Measurements from ENCODE around the gene SCG2.
A peak's percentile ranks its signal among the peaks of the same experiment; 100 is the strongest.

The SCG2 gene

GRCh38 chr2:223612501-223612900, 10.3 kb upstream of the SCG2 start:
- no peak for DNase-seq (ENCODE audit: low read depth)
- H3K4me3 ChIP-seq (ENCODE audit: low read length), result peak overlapping the region; percentile 52
- no peak for TF ChIP-seq CTCF (conservative IDR thresholded peaks at IDR 0.05; ENCODE audit: low read length)

- TF ChIP-seq CTCF (conservative IDR thresholded peaks at IDR 0.05; ENCODE audit: low read length), result no peak
- no peak for DNase-seq (ENCODE audit: low read depth)
- H3K4me3 ChIP-seq (ENCODE audit: low read length), result no peak overlapping the region
Measured at GRCh38 chr2:223611061-223611460, 8.9 kb upstream of the SCG2 start.

- DNase-seq (ENCODE audit: low read depth), result no peak
- TF ChIP-seq CTCF (conservative IDR thresholded peaks at IDR 0.05; ENCODE audit: low read length), result no peak
- H3K4me3 ChIP-seq (ENCODE audit: low read length), result no peak overlapping the region
Measured at GRCh38 chr2:223607476-223607875, 5.3 kb upstream of the SCG2 start.

GRCh38 chr2:223606946-223607345, 4.8 kb upstream of the SCG2 start:
- no peak overlapping the region for H3K4me3 ChIP-seq (ENCODE audit: low read length)
- no peak for DNase-seq (ENCODE audit: low read depth)
- no peak for TF ChIP-seq CTCF (conservative IDR thresholded peaks at IDR 0.05; ENCODE audit: low read length)

GRCh38 chr2:223604231-223604630, 2.1 kb upstream of the SCG2 start:
- no peak for DNase-seq (ENCODE audit: low read depth)
- TF ChIP-seq CTCF (conservative IDR thresholded peaks at IDR 0.05; ENCODE audit: low read length), result no peak
- H3K4me3 ChIP-seq (ENCODE audit: low read length), result no peak overlapping the region

- no peak for TF ChIP-seq CTCF (conservative IDR thresholded peaks at IDR 0.05; ENCODE audit: low read length)
- no peak overlapping the region for H3K4me3 ChIP-seq (ENCODE audit: low read length)
- DNase-seq (ENCODE audit: low read depth), result no peak
Measured at GRCh38 chr2:223602972-223603371, 811 bp upstream of the SCG2 start.

GRCh38 chr2:223601018-223601417, 1.1 kb downstream of the SCG2 start:
- no peak for DNase-seq (ENCODE audit: low read depth)
- no peak for TF ChIP-seq CTCF (conservative IDR thresholded peaks at IDR 0.05; ENCODE audit: low read length)

More at GRCh38 chr2:223601018-223601417, 1.1 kb downstream of the SCG2 start:
- no peak overlapping the region for H3K4me3 ChIP-seq (ENCODE audit: low read length)
